Kidney glomerular epithelial cell (primary cell): ENCODE data around the gene MMGT1.

Source experiments
- DNase-seq: peaks from one replicate; lab custom pipeline; 2025; lab: John Stamatoyannopoulos, UW

MMGT1 gene

DNA sequence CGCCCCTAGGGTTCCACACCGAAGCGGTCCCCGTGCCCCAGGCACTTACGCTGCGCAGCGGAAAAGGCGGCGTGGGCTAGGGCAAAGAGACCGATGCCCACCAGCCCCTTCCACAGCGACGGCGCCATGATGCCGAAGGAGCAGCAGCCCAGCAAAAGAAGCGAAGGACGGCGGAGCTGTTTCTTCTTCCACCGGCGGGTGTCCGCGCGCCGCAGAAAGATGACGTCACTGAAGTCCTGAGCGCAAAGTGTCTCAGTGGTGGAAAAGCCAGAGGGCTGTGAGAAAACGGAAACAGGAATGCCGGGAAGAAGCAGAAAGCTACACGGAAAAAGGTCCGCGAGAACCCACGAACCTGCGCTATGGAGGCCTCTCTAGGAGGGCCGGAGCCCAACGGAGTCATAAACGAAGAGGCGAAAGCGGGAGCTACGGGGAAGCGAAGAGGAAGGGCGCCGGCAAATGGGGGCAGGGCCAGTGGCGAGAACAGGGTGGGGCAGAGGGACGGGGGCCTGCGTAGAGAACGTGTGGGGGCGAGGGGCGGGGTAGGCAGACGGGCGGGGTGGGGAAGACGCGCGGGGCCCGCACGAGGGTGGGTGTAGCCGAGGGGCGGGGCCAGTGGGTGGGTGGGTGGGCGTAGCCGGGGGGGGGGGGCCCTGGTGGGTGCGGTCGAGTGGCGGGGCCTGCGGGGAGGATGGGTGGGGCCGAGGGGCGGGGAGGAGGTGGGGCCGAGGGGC is at the start of gene MMGT1:
MMGT1 (minus strand) TSS at position 441 of the 731 bp plus-strand sequence; CDS start at position 128, 313 bp downstream.
- peak; percentile 68 for DNase-seq

DNA sequence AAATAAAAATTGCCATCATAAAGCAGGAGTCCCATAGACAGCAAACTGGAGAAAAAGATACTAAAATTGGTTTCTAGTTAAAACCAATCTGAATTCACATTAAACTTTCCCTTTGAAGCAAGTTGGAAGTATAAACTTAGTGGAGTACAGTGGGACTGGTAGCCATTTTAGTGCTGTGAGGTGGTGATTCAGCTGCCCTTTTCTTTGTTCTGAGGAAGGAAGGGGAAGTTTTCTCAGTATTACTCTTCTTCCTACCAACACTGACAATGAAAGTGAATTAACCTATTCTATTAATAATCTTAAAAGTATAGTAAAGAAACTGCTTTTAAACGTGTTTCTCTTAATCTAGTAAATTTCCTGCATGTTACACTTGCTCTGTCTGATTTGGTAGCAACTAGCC is 48.1 kb upstream of the MMGT1 start:
- no peak for DNase-seq

DNA sequence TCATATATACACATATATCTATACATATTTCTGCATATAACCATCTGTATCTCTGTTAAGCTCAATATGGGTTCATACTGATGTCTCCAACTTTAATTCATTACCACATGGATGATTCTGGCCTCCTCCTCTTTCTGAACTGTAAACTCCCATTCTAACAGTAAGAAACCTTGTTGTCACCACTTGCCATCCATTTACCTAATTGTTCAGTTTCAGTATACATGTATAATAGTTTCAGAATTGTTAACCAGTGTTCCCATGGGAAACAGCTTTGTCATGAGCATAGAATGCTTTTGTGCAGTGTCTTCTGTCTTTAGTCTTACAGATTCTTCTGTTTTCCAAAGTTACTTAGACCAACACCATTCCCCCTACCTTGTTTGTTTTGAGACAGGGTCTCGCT is 47.4 kb upstream of the MMGT1 start:
- DNase-seq = no peak

DNA sequence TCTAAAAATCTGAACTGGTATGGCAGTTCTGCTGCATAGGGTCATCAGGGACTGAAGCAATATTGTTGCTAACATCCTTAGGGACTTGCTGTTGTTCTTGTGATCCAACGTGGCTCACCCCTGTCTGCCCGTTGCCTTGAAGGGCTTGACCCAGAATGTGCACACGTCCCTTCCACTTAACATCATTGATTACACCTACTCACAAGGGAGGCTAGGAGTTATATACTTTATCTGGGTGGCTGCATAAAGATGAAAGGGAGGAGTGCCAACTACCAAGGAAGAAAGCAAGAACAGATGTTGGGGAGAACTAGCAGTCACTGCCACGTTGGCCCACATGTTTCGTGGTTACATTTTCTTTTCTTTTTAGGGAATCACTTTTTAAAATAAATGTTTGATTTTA is 45.4 kb upstream of the MMGT1 start:
- no peak for DNase-seq

DNA sequence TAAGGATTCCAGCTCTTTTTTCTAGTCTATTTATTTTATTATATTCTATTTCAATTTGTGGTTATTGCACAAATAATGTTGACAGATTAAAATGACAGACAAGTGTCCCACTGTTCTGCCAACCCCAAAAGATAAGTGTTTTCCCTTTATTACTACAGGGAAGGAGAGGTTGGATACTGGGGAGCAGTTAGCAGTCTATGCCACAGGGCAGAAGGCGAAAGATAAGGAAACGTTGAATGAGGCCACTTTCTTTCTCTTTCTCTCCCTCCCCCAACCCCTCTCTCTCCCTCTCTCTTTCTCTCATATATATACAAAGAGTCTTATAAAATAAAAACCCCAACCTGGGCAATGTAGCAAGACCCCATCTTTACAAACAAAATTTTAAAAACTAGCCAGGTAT is 43.1 kb upstream of the MMGT1 start:
- DNase-seq = no peak

DNA sequence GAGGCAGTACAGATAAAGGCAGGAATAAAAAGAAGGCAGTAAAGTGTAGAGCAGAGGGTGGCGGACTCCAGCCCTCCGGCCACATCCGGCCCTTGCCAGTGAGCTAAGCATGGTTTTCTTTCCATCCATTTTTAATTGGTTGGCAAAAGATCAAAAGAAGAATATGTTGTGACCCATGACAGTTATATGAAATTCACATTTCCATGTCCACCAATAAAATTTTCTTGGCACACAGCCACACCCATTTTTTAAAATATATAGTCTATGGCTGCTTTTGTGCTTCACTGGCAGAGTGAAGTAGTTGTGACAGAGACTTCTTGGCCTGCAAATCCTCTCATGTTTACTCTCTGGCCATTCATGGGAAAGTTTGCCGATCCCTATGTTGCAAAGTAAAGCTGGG is 41.2 kb upstream of the MMGT1 start:
- no peak for DNase-seq

DNA sequence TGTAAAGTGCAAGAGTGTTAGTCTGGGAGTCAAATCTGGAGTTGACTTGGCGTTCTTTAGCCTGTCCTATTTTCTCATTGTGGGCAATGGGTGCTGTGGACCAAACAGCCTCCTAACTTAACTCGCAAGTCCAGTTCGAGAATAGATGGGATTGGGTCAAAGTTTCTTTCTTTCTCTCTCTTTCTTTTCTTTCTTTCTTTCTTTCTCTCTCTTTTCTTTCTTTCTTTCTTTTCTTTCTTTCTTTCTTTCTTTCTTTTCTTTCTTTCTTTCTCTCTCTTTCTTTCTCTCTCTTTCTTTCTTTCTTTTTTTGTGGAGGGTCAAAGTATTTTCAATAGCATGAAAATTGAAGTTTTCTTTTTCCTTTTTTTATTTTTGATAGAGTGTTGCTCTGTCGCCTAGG is 14.5 kb upstream of the MMGT1 start:
- no peak for DNase-seq

DNA sequence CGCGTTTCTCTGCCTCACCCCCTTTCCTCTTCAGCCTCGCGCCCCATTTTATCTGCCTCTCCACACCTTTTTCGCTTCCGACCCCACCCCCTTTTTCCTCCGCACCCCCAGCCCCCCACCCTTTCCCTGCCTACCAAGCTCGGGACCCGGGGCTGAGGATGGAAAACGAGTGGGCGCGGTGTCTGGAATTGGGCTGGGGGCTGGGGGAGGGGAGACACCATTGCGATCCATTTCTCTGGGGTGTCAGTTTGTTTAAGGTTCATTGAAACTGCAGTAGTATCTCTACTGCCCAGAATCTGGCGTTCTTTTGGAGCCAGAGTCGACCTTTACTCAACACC is 12.2 kb upstream of the MMGT1 start:
- no peak for DNase-seq

DNA sequence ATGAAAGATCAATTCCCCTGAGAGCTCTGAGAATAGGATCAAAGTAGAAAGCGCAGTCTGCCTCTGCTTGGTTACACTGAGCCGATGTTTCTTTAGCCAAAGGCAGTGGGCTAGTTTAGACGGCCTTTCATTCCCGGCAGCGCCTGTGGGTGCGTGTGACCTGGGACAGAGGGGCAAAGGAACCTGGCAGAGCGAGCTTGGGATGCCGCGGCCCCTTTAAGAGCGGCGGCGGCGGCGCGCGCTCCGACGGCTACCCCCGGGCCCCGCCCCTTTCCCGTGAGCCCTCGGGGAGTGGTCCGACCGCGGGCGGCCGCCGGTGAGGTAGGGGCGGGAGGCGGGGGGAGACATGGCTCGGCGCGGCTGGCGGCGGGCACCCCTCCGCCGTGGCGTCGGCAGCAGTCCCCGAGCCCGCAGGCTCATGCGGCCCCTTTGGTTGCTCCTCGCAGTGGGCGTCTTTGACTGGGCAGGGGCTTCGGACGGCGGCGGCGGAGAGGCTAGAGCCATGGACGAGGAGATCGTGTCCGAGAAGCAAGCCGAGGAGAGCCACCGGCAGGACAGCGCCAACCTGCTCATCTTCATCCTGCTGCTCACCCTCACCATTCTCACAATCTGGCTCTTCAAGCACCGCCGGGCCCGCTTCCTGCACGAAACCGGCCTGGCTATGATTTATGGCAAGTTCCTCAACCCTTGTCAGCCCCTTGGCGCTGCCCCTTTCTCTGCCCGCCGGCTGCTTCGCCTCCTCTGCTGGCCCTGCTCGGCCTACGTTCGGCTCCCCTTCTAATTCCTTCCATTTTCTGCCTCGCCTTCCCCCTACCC is 11.6 kb upstream of the MMGT1 start, which contains the start of gene SLC9A6:
SLC9A6 (plus strand) TSS at position 279 of the 816 bp plus-strand sequence; CDS start at position 503, 224 bp downstream.
- peak; percentile 1 for DNase-seq

DNA sequence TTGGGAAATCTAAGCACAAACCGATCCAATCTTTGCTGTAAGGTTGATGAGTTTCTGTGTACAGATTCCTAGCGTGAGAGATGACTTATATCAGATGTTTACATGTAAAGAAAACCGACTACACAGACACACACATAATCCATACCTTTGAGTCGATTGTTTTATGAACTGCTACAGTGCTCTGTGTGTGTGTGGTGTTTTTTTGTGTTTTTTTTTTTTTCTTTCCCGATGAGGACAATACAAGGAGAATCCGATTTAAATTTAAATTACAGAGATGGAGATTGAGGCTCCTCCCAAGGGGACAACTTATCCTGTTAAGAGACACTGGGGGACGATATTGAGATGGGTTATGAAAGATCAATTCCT is 11.0 kb upstream of the MMGT1 start:
- no peak for DNase-seq

DNA sequence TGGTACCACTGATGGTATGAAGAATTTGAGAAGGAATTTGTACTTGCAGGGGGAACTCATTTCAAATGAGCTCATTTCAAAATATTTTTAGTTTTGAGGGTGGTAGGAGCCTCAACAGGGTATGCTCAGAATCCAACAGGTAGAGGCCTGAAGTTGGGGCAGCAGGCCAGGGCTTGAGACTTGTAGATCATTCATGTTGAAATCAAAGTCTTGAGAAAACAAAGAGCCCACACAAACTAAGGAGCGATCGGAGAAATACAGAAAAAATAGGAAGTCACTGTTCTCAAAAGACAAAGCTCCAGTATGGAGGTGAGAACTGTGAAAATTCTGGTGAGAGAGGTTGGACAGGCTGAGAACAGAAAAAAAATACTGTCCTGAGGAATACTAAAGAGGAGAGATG is 10.5 kb upstream of the MMGT1 start:
- DNase-seq = no peak

DNA sequence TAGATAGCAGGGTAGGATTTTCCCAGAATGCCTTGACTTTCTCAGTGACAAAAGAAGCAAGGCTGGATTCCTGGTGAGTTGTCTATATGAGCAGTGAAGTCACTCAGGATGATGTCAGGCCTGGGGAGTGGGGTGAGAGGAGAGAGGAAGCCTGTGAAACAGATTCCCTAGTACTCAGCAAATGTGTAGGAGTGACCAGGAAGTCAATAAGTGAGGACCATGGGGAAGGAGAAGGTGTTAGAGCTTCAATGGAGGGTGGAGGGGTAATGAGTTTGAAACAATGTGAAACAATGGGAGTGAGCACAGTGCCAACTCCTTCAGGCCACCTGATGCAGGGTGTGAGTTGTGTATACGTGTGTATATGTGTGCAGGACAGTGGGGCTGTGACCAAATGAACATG is 9.1 kb upstream of the MMGT1 start:
- DNase-seq = no peak

DNA sequence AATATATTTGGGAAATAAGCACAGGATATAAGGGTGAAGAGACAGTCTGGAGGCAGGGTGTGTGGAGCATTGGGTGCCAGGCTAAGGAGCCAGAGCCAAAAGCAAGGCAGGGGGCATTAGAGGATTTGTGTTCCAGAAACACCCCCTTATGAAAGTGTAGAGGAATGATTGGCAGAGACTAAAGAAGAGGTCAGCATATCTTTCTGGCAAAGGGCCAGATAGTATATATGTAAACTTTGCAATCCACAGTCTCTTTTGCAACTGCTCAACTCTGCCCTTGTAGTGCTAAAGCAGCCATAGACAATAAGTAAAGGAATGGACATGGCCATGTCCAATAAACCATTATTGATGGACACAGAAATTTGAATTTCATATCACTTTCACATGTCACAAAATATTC is 7.9 kb upstream of the MMGT1 start:
- DNase-seq = no peak

DNA sequence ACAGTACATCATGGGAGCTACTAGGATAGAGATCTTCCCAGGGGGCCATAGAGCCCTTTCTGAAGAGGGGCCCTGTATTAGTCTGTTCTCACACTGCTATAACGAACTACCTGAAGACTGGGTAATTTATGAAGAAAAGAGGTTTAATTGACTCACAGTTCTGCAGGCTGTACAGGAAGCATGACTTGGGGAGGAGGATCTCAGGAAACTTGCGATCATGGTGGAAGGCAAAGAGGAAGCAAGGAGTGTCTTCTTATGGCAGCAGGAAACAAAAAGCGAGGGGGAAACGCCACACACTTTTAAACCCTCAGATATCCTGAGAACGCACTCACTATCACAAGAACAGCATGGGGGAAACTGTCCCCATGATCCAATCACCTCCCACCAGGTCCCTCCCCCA is 7.2 kb upstream of the MMGT1 start:
- DNase-seq = no peak

DNA sequence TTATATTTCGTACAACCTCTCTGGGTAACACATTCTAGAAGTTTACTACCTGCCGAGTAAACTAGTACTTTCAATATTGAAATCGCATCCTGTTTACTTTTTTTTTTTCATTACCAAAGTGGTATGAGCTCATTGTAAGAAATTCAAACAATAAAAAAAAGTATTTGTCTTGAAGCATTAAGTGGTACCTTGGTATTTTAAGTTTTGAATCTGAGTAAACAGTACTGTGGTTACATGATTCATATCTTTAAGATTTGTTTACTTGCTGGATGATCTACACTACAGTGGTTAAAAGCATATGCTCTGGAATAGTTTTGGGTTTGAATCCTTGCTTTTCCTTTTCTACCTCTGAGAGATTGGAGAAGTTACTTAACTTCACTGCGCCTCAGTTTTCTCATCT is 3.8 kb upstream of the MMGT1 start:
- no peak for DNase-seq

DNA sequence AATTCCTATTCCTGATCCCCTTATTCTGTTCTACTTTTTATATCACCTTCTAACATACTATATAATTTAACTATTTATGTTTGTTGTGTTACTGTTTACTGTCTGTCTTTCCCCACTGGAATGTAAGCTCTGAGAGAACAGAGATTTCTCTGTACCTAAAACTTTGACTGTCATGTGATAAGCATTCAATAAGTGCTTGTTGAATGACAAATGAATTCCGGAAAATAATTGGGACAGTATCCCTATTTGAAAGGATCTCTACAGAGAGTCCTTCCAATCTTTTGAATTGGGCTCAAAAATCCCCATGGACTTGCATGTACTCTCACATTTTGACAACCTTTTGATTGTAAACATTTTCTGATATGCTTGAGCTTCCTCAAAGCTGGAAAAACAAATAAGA is 1.6 kb upstream of the MMGT1 start:
- DNase-seq = no peak

DNA sequence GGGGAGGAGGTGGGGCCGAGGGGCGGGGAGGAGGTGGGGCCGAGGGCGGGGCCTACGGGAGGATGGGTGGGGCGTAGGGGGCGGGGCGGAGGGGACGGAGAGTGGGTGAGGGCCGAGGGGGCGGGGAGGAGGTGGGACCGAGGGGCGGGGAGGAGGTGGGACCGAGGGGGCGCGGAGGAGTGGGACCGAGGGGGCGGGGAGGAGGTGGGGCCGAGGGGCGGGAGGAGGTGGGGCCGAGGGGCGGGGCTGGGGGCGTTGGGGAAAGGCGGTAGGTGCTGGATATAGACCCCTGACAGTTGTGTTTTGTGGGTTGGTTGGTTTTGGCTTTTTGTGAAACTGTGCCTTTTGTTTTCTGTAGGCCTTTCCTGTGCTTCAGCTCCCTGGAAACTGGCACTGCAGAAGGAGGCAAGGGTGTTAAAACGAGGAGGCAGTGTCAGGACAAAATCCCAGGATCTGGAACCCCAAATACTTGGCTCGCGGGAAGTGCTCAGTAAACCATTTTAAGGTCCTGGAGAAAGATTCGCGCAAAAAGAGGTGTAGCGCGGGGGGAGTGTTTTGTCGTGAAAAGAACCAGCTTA is 580 bp upstream of the MMGT1 start:
- DNase-seq = no peak

DNA sequence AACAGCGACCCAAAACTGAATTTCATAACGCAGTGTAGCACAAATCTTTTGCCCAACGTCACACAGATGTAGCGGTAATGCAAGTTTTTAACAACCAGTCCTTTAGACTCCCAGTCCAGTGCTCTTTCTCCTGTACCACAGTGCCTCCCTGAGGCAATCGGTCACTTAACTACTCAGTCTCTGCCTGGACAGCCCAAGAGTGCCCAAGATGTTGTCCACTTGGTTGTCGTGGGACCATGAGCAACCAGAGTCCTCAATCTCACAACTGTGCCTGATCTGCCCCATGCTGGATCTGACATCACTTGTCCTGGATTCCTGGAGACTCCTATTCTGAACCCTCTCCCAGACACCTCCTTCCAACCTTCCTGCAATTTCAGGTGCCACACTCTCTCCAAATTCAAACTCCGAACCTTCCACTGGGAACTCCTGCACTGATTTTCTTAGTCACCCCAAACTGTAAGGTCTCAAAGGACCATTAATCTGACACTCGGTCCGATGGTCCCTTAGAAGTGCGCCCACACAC is 702 bp downstream of the MMGT1 start:
- DNase-seq = no peak

DNA sequence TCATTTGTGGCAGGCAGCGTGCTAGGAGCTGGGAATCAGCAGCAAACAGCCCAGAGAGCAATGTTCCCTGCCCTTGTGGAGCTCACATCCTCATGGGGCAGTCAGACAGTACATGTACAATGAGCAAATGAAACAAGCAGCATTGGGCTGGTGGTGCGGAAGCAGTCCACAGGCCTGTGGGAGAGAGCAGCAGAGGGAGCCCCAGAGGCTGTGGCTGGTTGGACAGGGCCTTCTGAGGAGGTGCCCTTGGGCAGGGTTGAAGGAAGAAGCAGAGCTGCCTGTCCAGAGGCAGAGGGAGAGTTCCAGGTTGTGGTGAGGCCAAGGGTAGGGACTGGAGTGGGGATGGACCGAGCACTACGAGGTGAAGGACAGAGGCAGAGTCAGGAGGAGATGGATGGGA is 22.5 kb downstream of the MMGT1 start:
- no peak for DNase-seq

DNA sequence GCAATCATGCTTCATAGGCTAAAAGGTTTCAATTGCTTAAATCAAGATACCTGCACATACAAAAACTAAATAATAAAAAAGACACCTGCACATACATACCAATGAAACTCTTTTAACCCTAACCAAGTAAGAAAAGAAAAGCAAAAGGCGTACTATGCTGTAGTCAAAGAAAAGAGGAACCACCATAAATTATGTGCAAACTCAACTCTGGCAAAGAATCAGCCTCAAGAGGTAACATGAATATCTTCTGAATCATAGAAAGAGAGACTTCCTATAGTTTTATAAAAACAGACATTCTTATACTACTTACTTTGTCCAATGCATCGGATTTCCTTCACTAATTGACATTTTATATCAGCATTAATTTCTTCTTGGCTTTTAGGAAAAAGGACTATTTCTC is 29.3 kb downstream of the MMGT1 start:
- DNase-seq = no peak

DNA sequence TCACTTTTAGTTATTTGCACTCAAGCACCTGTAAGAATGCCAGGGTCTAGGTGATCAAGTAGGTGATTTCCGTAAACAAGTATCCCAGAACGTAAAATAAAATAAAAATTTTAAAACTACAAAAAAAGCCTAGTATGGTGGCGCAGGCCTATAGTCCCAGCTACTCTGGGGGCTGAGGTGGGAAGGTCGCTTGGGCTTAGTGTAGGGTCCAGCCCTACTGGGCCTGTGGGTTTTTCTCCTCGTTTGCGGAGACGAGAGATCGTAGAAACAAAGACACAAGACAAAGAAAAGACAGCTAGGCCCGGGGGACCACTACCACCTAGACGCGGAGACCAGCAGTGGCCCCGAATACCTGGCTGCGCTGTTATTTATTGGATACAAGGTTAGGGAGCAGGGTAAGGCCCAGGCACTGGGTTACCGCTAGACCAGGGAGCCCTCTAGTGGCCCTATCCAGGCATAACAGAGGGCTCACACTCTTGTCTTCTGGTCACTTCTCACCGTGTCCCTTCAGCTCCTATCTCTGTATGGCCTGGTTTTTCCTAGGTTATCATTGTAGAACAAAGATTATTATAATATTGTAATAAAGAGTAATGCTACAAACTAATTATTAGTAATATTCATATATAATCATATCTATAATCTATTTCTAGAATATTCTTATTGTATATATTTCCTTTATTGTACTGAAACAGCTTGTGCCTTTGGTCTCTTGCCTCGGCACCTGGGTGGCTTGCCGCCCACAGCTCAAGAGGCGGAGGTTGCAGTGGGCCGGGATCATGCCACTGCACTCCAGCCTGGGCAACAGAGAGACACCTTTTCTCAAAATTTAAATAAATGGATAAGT is 41.9 kb downstream of the MMGT1 start:
- no peak for DNase-seq

DNA sequence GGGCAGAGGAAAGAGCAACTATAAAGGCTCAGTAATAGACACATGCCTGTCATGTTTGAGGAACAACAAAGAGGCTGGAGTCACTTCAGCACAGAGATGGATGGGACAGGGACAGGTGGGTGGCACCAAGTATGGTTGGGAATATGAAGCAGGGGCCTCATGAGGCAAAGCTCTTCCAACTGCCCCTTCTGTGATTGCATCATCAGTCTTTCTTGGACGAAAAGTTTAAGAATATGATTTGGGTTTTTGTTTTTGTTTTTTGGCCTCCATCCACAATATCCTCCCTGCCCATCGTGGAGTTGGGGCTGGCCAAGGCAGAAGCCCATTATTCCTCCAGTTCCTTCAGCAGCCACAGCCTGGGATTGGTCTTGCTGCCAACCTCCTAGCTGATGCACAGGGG is 45.9 kb downstream of the MMGT1 start:
- no peak for DNase-seq
